NB4 (cell line): ENCODE measurements around the gene ETV3L.
A peak's percentile ranks its signal among the peaks of the same experiment; 100 is the strongest.
"Not testable (repeated sequence)": the region's sequence is repeated elsewhere in the genome, so short reads cannot be mapped to it uniquely, and the experiment has no call there.

Source experiments
- DNase-seq: peaks from one replicate; pipeline ENCODE4 v3.0.0; 2010; ENCODE audit warnings: low read depth
- H3K4me3 ChIP-seq: one replicate; pipeline ENCODE4 v1.5.1; 2011; ENCODE audit warnings: mild to moderate bottlenecking, low read depth, low read length, moderate library complexity
- CTCF ChIP-seq: IDR thresholded peaks from one replicate; pipeline ENCODE4 v1.5.1; 2012; ENCODE audit warnings: low read depth, low read length
- MAX ChIP-seq: IDR thresholded peaks from 2 replicates; pipeline ENCODE4 v1.6.1; 2011; ENCODE audit warnings: low read depth, low read length
- MYC ChIP-seq: IDR thresholded peaks from 2 replicates; pipeline ENCODE4 v1.6.1; 2011; ENCODE audit warnings: low read depth, low read length
- POLR2A ChIP-seq: IDR thresholded peaks from 2 replicates; pipeline ENCODE4 v1.6.1; 2011; ENCODE audit warnings: mild to moderate bottlenecking; ENCODE audit not compliant: insufficient read length; ENCODE audit errors: extremely low read depth

Gene ETV3L

GRCh38 chr1:157056269-157056668 lies 43.3 kb downstream of the ETV3L start:
- no peak for TF ChIP-seq POLR2A
- TF ChIP-seq MAX, result no peak
- no peak for TF ChIP-seq MYC
- TF ChIP-seq CTCF, result no peak
- no peak for DNase-seq
- H3K4me3 ChIP-seq, result no peak overlapping the region

GRCh38 chr1:157055729-157056128 lies 43.9 kb downstream of the ETV3L start:
- H3K4me3 ChIP-seq, DNase-seq: not testable (repeated sequence)

- DNase-seq, result no peak
- no peak overlapping the region for H3K4me3 ChIP-seq
- TF ChIP-seq MAX (no peak), MYC (no peak)
Observed at GRCh38 chr1:157050836-157051235, 48.8 kb downstream of the ETV3L start.

- TF ChIP-seq POLR2A (no peak), MYC (no peak), MAX (no peak)
- H3K4me3 ChIP-seq, result no peak overlapping the region
- DNase-seq, result no peak
Observed at GRCh38 chr1:157047062-157047410, 52.6 kb downstream of the ETV3L start.

GRCh38 chr1:157045250-157046218 lies 54.1 kb downstream of the ETV3L start, which contains the start of gene ARHGEF11:
TSS of gene ARHGEF11 (minus strand) at chr1:157045742. CDS start at chr1:157044330, 1,412 bp downstream.
- DNase-seq, result peak; percentile 89
- H3K4me3 ChIP-seq, result peak within 1 kb of the TSS; percentile 82
- no peak for TF ChIP-seq CTCF
- no peak for TF ChIP-seq MYC
- TF ChIP-seq MAX, result peak; percentile 14; the same call in 1 of the 2 replicates
- TF ChIP-seq POLR2A, result peak; percentile 21

GRCh38 chr1:157044326-157044725 lies 55.3 kb downstream of the ETV3L start:
- peak overlapping the region; percentile 82 for H3K4me3 ChIP-seq
- DNase-seq, result no peak
- TF ChIP-seq CTCF (no peak), MAX (no peak), POLR2A (no peak), MYC (no peak)

GRCh38 chr1:157043685-157044084 lies 55.9 kb downstream of the ETV3L start:
- H3K4me3 ChIP-seq, result peak overlapping the region; percentile 82
- no peak for DNase-seq
- TF ChIP-seq MYC, result no peak
- no peak for TF ChIP-seq CTCF
- TF ChIP-seq MAX, result no peak
